H1 (cell line): ENCODE data around the gene FSTL4. TPM values are rescaled to one million over a fixed set of nuclear protein-coding genes. Genes with fewer than 3 reads are reported as not detected.

Source experiments
- NRF1 ChIP-seq: IDR thresholded peaks from 2 replicates; pipeline ENCODE4 v1.6.1; 2011; ENCODE audit warnings: mild to moderate bottlenecking, low read depth, low read length, improper control_type of control experiment
- polyA plus RNA-seq, 7 experiments: library from polyadenylated mRNA; depleted of rRNA in 3 of 7; stranded (reverse) in 5 of 7; unstranded in 2 of 7; fragments of >200 nt in 5 of 7; fragments of 200-250 nt in 2 of 7; gene quantifications; 1 replicate in 5 of 7; 2 replicates in 1 of 7; 4 replicates in 1 of 7; pipeline versions ENCODE4 v1.2.1 to v1.2.3, GENCODE V29; 2011 to 2013; ENCODE audit warnings: missing spikeins in 2 of 7, mixed read lengths in 2 of 7
- total RNA-seq: library from RNA; stranded (reverse); fragmentation: NEBNext Ultra II Directional; extraction: Animal tissue kit (Norgen Biotek cat#: 25700); gene quantifications from 2 replicates; pipeline ENCODE4 v1.2.1, GENCODE V29; 2021

Gene FSTL4
- total and polyA plus RNA-seq, 2 of the 8 experiments (the other 6 are each of a cell fraction or from before 2014, with no cell fraction given), result 3.1 to 4.1 TPM

- no peak for TF ChIP-seq NRF1
These were observed 302.2 kb downstream of the FSTL4 start (continued) for GRCh38 chr5:133309984-133310621.
